Measurements from ENCODE around the gene CUL7. TPM values are rescaled to one million over a fixed set of nuclear protein-coding genes. Genes with fewer than 3 reads are reported as not detected.

Gene CUL7
- total and polyA plus RNA-seq, 10 of the 15 experiments (the other 5 are each of a cell fraction or from before 2014, with no cell fraction given): 0.66 to 18.4 (median 10.9) TPM

DNA sequence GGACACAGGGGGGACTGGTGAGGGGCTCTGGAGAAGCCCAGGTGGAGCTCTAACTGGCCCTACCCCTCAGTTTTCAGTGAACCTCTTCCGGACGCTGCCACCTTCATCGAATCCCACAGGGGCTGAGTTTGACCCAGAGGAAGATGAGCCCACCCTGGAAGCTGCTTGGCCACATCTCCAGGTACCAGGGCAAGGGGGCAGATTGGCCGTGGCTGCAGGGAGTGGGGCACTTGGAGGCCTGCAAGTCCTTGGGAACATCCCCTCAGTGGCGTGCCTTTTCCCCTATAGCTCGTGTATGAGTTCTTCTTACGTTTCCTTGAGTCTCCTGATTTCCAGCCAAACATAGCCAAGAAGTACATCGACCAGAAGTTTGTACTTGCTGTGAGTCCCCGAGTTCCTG, 46.5 kb downstream of the CUL7 start:
- ChIA-PET RAD21 (ENCODE audit: unreplicated experiment) (interaction anchor here (1.0 to 1.9 kb wide), 2 partner anchors 28 to 42 kb away, joined by 3 to 4 read pairs; partner anchors contain the start of gene PEX6), CTCF (no interaction called here), SMC1A (ENCODE audit: uncharacterized antibody, unreplicated experiment) (interaction anchor here (1.2 kb wide), 1 partner anchor 11 kb away, joined by 4 read pairs; no protein-coding TSS in a partner anchor), POLR2A (interaction anchor here (0.7 kb wide), 1 partner anchor 14 kb away, joined by 3 read pairs; no protein-coding TSS in a partner anchor)
- no peak for ATAC-seq
- Histone ChIP-seq H3K4me1 (ENCODE audit: control insufficient read depth, insufficient read depth, low read length) (no peaks in the 10 kb centered on the region), H3K4me3 (no peak overlapping the region), H3K4me2 (ENCODE audit: control insufficient read depth, insufficient read depth) (no peak overlapping the region), H2AFZ (ENCODE audit: control insufficient read depth, low read depth, low read length) (no peak overlapping the region), H3K27ac (ENCODE audit: control insufficient read depth, insufficient read depth) (no peak overlapping the region), H3K9ac (ENCODE audit: control insufficient read depth, insufficient read depth, low read length) (no peak overlapping the region), H3K27me3 (replicated peaks in 1 of 2; ENCODE audit: control insufficient read depth in 2 of 2, insufficient read depth in 2 of 2, low read length in 1 of 2) (no peaks in the 10 kb centered on the region), H4K20me1 (ENCODE audit: control insufficient read depth, insufficient read depth) (no peaks in the 10 kb centered on the region), H3K9me3 (replicated peaks; ENCODE audit: control insufficient read depth, insufficient read depth, low read length) (no peaks in the 10 kb centered on the region), H3K79me2 (ENCODE audit: control insufficient read depth, insufficient read depth, low read length) (no peaks in the 10 kb centered on the region), H3K36me3 (ENCODE audit: control insufficient read depth in 2 of 2, insufficient read depth in 2 of 2, low read length in 1 of 2) (peaks cover 24 to 27% of the 10 kb centered on the region in 2 experiments)
- 76% methylated on average over 9 of the region's 9 CpGs for WGBS (ENCODE audit: insufficient coverage, insufficient replicate concordance, low lambda C conversion rate, missing lambda C conversion rate)
- BruUV-seq (replicated peaks): no TSS peak
- intact Hi-C loops (cut with micrococcal nuclease; ENCODE audit: unreplicated experiment) (loop anchor here (5.0 kb wide), 1 partner anchor 105 kb away; no protein-coding TSS in a partner anchor), in situ Hi-C loops (cut with MboI) (no loop called here)
- no peak for FAIRE-seq
- TF ChIP-seq HDGF (IDR thresholded peaks at IDR 0.05) (no peak), TARDBP (IDR thresholded peaks at IDR 0.05; ENCODE audit: borderline replicate concordance) (no peak), PAX5 (IDR thresholded peaks at IDR 0.05; ENCODE audit: borderline replicate concordance, low read depth, low read length) (no peak), SIN3A (IDR thresholded peaks at IDR 0.05; ENCODE audit: low read depth, low read length) (no peak), STAT1 (conservative IDR thresholded peaks at IDR 0.05) (no peak), BCL11A (IDR thresholded peaks at IDR 0.05; ENCODE audit: low read depth, low read length) (no peak), ZNF207 (IDR thresholded peaks at IDR 0.05; ENCODE audit: borderline replicate concordance) (no peak), SMC3 (IDR thresholded peaks at IDR 0.05; ENCODE audit: borderline replicate concordance, low read length) (no peak), SREBF2 (IDR thresholded peaks at IDR 0.05; ENCODE audit: low read length) (no peak), ZBED1 (IDR thresholded peaks at IDR 0.05; ENCODE audit: borderline replicate concordance) (no peak), RB1 (IDR thresholded peaks at IDR 0.05; ENCODE audit: borderline replicate concordance) (no peak), SUPT20H (IDR thresholded peaks at IDR 0.05; ENCODE audit: borderline replicate concordance, control insufficient read depth, low read depth, low read length) (no peak)
- TF ChIP-seq, protein P1, sequence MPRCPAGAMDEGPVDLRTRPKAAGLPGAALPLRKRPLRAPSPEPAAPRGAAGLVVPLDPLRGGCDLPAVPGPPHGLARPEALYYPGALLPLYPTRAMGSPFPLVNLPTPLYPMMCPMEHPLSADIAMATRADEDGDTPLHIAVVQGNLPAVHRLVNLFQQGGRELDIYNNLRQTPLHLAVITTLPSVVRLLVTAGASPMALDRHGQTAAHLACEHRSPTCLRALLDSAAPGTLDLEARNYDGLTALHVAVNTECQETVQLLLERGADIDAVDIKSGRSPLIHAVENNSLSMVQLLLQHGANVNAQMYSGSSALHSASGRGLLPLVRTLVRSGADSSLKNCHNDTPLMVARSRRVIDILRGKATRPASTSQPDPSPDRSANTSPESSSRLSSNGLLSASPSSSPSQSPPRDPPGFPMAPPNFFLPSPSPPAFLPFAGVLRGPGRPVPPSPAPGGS (IDR thresholded peaks at IDR 0.05; ENCODE audit: borderline replicate concordance, insufficient read depth, low read depth, low read length, poor library complexity, severe bottlenecking): no peak
- TF ChIP-seq, protein P2, sequence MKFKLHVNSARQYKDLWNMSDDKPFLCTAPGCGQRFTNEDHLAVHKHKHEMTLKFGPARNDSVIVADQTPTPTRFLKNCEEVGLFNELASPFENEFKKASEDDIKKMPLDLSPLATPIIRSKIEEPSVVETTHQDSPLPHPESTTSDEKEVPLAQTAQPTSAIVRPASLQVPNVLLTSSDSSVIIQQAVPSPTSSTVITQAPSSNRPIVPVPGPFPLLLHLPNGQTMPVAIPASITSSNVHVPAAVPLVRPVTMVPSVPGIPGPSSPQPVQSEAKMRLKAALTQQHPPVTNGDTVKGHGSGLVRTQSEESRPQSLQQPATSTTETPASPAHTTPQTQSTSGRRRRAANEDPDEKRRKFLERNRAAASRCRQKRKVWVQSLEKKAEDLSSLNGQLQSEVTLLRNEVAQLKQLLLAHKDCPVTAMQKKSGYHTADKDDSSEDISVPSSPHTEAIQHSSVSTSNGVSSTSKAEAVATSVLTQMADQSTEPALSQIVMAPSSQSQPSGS (IDR thresholded peaks at IDR 0.05; ENCODE audit: low read length): no peak
- TF ChIP-seq, protein P3, sequence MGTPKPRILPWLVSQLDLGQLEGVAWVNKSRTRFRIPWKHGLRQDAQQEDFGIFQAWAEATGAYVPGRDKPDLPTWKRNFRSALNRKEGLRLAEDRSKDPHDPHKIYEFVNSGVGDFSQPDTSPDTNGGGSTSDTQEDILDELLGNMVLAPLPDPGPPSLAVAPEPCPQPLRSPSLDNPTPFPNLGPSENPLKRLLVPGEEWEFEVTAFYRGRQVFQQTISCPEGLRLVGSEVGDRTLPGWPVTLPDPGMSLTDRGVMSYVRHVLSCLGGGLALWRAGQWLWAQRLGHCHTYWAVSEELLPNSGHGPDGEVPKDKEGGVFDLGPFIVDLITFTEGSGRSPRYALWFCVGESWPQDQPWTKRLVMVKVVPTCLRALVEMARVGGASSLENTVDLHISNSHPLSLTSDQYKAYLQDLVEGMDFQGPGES (IDR thresholded peaks at IDR 0.05): no peak
- TF ChIP-seq, protein P4, sequence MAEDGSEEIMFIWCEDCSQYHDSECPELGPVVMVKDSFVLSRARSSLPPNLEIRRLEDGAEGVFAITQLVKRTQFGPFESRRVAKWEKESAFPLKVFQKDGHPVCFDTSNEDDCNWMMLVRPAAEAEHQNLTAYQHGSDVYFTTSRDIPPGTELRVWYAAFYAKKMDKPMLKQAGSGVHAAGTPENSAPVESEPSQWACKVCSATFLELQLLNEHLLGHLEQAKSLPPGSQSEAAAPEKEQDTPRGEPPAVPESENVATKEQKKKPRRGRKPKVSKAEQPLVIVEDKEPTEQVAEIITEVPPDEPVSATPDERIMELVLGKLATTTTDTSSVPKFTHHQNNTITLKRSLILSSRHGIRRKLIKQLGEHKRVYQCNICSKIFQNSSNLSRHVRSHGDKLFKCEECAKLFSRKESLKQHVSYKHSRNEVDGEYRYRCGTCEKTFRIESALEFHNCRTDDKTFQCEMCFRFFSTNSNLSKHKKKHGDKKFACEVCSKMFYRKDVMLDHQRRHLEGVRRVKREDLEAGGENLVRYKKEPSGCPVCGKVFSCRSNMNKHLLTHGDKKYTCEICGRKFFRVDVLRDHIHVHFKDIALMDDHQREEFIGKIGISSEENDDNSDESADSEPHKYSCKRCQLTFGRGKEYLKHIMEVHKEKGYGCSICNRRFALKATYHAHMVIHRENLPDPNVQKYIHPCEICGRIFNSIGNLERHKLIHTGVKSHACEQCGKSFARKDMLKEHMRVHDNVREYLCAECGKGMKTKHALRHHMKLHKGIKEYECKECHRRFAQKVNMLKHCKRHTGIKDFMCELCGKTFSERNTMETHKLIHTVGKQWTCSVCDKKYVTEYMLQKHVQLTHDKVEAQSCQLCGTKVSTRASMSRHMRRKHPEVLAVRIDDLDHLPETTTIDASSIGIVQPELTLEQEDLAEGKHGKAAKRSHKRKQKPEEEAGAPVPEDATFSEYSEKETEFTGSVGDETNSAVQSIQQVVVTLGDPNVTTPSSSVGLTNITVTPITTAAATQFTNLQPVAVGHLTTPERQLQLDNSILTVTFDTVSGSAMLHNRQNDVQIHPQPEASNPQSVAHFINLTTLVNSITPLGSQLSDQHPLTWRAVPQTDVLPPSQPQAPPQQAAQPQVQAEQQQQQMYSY (CRISPR knock-in tag; IDR thresholded peaks at IDR 0.05): no peak
- no peak for DNase-seq (ENCODE audit: low read depth, low spot score)

All from GM12878 (cell line).